Stimulated activated CD8-positive, alpha-beta memory T cell treated with anti-CD3 and anti-CD28 coated beads, Interleukin-4, amount 100 ng/mL, for 4 hours (primary cell): ENCODE measurements around the gene PCBD2.
"Not testable (repeated sequence)": the region's sequence is repeated elsewhere in the genome, so short reads cannot be mapped to it uniquely, and the experiment has no call there.

ENCODE experiments used
- DNase-seq, 2 donors: peaks; one replicate each; pipeline ENCODE4 v3.0.0-alpha.2; 2020; ENCODE audit warnings: low read depth in 2 of 2, low spot score in 1 of 2

PCBD2 gene

DNA sequence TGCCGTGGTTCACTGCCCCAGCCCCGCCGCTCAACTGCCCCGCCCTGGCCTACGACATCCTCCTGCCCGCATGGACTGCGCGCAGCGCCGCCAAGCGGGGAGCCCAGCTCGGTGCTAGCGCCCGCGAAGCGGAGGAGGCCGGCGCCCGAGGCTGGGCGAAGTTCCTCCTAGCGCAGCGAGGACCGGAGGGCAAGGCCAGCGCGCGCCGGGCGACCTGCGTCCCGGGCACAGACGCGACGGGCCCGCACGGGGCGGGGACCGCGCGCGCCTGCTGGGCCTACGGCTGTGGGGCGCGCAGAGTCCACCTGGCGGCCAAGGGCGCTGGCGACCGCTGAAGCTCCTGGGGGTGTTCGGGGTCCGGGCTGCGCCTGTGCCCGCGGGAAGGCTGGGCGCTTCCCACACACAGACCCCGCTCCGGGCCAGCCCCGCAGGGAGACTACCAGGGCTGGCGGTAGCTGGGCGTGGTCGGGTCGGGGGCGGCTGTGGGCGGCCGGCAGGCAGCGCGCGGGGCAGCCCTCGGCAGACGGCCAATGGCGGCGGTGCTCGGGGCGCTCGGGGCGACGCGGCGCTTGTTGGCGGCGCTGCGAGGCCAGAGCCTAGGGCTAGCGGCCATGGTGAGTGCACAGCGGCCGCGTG, at the start of gene PCBD2:
Gene PCBD2 (plus strand): TSS at position 522 of the 636 bp plus-strand sequence. CDS start 9 bp downstream, at position 531.
- peak; percentile 73 to 79 for DNase-seq

DNA sequence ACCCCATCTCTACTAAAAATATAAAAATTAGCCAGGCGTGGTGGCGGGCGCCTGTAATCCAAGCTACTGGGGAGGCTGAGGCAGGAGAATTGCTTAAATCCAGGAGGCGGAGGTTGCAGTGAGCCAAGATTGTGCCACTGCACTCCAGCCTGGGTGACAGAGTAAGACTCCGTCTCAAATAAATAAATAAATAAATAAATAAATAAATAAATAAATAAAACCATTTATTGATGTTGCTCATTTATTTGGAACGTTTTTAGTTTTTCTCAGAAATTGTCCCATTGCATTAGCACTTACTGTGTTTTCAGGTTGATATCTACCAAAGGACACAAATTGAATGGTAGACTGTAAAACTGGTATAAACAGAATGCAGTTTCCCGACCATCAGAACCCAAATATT, 48.5 kb upstream of the PCBD2 start:
- DNase-seq, result not testable (repeated sequence)

- no peak for DNase-seq
These were observed 47.5 kb upstream of the PCBD2 start for GRCh38 chr5:134857401-134857800.

GRCh38 chr5:134864707-134865106, 40.2 kb upstream of the PCBD2 start:
- no peak for DNase-seq

- DNase-seq, result no peak
These were observed 31.4 kb upstream of the PCBD2 start for GRCh38 chr5:134873494-134873893.

DNA sequence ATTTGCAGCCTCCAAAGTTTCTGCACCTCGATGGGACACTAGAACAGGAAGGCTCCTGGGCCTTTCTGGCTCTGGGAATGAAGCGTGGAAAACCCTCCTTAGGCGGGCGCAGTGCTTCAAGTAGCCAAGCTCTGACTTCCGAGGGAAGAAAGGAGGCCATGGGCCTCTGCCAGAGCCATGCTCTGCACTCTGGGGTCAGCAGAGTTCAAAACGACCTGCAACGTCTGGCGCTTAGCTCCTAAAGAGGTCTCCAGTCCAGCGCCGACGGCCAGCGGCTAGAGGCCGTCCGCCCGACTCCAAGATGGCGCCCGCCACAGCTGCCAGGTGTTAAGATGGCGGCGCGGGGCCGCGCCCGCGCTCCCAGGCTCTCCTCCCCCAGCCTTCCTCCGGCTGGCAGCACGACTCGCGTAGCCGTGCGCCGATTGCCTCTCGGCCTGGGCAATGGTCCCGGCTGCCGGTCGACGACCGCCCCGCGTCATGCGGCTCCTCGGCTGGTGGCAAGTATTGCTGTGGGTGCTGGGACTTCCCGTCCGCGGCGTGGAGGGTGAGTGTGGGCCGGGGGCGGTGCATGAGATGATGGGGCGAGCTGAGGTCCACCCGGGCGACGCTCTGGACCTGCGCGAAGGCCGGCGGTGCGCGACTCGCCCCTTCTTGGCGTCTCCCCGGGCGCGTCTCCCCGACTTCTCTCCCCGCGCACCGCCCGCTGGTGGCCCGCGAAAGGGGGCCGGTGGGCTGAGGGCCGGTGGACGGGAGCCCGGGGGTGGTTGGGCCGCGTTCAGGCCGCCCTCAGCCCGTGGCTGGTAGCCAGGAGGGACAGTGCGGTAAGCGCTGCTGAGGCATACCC, 30.7 kb upstream of the PCBD2 start, which contains the start of gene TXNDC15:
Gene TXNDC15 (plus strand): TSS at position 385 of the 844 bp plus-strand sequence. CDS start 57 bp downstream, at position 442.
- peak; percentile 40 to 63 for DNase-seq

GRCh38 chr5:134874831-134875655, 29.9 kb upstream of the PCBD2 start:
- no peak for DNase-seq

- DNase-seq, result no peak
These were observed 27.8 kb upstream of the PCBD2 start for GRCh38 chr5:134877159-134877558.

- DNase-seq, result no peak
These were observed 26.5 kb upstream of the PCBD2 start for GRCh38 chr5:134878403-134878802.

GRCh38 chr5:134879456-134879855, 25.5 kb upstream of the PCBD2 start:
- no peak for DNase-seq

DNA sequence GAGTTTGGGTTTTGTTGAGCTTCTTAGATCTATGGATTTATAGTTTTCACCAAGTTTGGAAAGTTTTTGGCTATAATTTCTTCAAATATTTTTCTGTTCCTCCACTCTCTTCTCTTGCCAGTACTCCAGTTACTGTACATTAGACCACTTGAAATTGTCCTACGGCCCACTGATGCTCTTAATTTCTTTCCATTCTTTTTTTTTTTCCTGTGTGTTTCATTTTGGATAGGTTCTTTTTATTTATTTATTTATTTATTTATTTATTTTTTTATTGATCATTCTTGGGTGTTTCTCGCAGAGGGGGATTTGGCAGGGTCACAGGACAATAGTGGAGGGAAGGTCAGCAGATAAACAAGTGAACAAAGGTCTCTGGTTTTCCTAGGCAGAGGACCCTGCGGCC, 24.0 kb upstream of the PCBD2 start:
- not testable (repeated sequence) for DNase-seq

GRCh38 chr5:134881711-134882110, 23.2 kb upstream of the PCBD2 start:
- not testable (repeated sequence) for DNase-seq

DNA sequence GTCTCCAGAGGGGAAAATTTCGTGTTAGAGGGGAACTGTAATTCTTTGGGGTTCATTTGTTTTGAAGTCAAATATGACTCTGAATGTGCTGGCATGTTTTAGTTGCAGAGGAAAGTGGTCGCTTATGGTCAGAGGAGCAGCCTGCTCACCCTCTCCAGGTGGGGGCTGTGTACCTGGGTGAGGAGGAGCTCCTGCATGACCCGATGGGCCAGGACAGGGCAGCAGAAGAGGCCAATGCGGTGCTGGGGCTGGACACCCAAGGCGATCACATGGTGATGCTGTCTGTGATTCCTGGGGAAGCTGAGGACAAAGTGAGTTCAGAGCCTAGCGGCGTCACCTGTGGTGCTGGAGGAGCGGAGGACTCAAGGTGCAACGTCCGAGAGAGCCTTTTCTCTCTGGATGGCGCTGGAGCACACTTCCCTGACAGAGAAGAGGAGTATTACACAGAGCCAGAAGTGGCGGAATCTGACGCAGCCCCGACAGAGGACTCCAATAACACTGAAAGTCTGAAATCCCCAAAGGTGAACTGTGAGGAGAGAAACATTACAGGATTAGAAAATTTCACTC, 17.3 kb upstream of the PCBD2 start:
- no peak for DNase-seq

GRCh38 chr5:134889335-134889734, 15.6 kb upstream of the PCBD2 start:
- DNase-seq, result no peak

- no peak for DNase-seq
These were observed 13.5 kb upstream of the PCBD2 start for GRCh38 chr5:134891473-134891872.

GRCh38 chr5:134892282-134892681, 12.6 kb upstream of the PCBD2 start:
- no peak for DNase-seq

DNA sequence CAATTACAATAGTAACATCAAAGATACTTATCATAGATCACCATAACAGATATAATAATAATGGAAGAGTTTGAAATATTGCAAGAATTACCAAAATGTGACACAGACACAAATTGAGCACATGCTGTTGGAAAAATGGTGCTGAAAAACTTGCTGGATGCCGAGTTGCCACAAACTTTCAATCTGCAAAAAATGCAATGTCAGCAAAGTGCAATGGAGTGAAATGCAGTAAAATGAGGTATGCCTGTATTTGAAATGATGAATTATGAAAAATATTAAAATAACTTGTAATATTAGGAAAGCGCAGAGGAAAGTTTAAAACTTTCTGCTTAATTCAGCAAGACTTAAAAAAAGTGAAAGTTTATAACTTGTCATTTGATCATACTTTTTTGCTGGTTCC, 12.0 kb upstream of the PCBD2 start:
- no peak for DNase-seq

DNA sequence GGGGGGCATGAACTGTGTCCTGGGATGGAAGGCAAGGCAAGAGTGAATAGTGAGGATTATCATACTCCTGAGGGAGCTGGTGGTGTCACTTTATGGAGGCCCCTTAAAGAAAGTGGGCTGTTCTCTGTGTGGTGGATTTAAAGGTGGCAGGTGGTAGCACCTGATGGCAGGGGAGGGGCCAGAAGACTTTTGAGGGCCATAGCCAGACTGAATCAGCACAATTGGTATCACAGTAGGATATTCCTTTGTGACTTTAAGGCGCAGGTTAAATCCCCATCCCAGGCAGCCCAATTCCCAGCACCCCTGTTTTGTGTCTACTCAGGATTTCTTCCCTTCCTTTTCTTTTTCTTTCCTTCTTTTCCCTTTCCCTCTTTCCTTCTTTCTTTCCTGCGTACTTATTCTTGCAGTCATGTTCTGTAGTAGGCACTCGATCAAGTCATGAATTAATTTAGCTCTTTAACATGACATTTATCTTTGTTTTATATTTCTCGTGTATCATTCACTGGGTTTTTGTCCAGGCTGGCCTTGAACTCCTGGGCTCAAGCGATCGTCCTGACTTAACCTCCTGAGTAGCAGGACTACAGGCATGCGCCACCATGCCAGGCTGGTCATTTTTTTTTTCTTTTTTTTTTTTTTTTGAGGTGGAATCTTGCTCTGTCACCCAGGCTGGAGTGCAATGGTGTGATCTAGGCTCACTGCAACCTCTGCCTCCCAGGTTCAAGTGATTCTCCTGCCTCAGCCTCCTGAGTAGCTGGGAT, 11.0 kb upstream of the PCBD2 start:
- no peak for DNase-seq

DNA sequence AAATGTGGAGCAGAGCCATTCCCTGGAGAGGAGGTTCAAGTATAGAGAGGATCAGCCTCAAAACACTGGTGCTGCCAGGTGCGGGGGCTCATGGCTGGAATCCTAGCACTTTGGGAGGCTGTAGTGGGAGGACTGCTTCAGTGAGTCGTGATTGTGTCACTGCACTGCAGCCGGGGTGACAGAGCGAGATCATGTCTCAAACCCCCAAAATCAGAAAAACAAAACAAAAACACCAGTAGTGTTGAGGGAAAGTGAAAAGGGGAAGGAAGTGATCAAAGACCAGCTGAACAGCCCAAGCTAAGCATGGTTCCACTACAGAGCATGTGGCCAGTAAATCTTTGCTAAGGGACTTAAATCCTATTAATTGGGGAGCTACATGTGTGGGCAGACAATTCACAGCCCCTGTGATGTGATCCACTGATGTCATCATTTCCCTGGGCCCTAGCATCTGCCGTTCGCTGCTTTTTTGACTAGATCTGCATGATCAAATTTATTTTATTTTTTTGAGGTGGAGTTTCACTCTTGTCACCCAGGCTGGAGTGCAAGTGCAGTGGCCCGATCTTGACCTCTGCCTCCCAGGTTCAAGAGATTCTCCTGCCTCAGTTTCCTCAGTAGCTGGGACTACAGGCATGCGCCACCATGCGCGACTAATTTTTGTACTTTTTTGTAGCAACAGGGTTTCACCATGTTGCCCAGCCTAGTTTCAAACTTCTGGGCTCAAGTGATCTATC, 2.7 kb upstream of the PCBD2 start:
- no peak for DNase-seq
